ENCODE measurements around the gene KATNB1.

The KATNB1 gene

DNA sequence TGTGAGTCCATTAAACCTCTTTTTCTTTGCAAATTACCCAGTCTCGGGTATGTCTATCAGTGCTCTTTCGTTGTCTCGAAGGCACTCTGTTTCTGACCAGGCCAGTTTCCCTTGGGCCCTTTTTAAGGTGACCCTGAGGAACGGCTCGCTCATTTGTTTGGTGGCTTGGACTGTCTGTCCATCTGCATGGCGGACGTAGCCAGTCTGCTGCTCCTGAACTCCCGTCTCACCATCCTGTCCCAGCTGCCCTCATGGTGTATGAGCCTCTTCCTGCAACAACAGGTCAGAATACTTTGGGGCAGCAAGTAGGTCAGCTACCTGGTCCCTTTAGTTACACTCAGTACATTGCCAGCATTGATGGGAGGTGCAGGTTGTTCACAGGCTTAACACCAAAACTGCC, 22.0 kb upstream of the KATNB1 start:
- Histone ChIP-seq H3K9me2 (replicated peaks; ENCODE audit: control insufficient read depth, low read length) (no peaks in the 10 kb centered on the region), H4K20me1 (ENCODE audit: control insufficient read depth, insufficient read depth, low read depth, low read length) (no peaks in the 10 kb centered on the region), H3K4me1 (ENCODE audit: control insufficient read depth, low read length) (no peaks in the 10 kb centered on the region), H3K4me3 (ENCODE audit: low read length) (no peak overlapping the region), H3K36me3 (ENCODE audit: control insufficient read depth, low read length) (no peaks in the 10 kb centered on the region), H3K79me2 (ENCODE audit: control insufficient read depth, low read length) (no peaks in the 10 kb centered on the region), H3K4me2 (ENCODE audit: low read length) (no peak overlapping the region), H3K27ac (ENCODE audit: low read depth, low read length) (no peak overlapping the region), H3K27me3 (ENCODE audit: control insufficient read depth, low read length) (peaks cover 49% of the 10 kb centered on the region), H3F3A (ENCODE audit: control insufficient read depth, insufficient read depth) (no peaks in the 10 kb centered on the region), H3K9me3 (ENCODE audit: control insufficient read depth, insufficient read depth, low read length) (no peaks in the 10 kb centered on the region)
- TF ChIP-seq EZH2phosphoT487 (IDR thresholded peaks at IDR 0.05; ENCODE audit: borderline replicate concordance, low read length): no peak
- TF ChIP-seq, protein P1, sequence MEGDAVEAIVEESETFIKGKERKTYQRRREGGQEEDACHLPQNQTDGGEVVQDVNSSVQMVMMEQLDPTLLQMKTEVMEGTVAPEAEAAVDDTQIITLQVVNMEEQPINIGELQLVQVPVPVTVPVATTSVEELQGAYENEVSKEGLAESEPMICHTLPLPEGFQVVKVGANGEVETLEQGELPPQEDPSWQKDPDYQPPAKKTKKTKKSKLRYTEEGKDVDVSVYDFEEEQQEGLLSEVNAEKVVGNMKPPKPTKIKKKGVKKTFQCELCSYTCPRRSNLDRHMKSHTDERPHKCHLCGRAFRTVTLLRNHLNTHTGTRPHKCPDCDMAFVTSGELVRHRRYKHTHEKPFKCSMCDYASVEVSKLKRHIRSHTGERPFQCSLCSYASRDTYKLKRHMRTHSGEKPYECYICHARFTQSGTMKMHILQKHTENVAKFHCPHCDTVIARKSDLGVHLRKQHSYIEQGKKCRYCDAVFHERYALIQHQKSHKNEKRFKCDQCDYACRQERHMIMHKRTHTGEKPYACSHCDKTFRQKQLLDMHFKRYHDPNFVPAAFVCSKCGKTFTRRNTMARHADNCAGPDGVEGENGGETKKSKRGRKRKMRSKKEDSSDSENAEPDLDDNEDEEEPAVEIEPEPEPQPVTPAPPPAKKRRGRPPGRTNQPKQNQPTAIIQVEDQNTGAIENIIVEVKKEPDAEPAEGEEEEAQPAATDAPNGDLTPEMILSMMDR (IDR thresholded peaks at IDR 0.05; ENCODE audit: low read depth, low read length, poor library complexity, severe bottlenecking): no peak

DNA sequence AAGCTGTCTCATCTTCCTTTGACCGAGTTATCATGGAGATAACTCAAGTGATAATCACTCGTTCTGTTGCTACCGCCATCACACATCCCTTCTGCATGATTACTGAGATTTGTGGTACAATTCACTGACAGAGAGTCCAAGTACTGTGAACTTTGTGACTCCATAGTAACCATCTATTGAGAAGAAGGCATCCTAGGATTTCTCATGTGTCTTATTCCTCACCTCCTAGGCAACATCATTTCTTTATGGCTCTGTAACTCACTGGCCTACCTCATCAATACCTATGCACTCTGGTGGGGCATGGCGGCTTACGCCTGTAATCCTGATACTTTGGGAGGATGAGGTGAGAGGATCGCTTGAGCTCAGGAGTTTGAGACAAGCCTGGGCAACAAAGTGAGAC, 21.5 kb upstream of the KATNB1 start:
- TF ChIP-seq, protein P1 (IDR thresholded peaks at IDR 0.05; ENCODE audit: low read depth, low read length, poor library complexity, severe bottlenecking): no peak
- no peak for TF ChIP-seq EZH2phosphoT487 (IDR thresholded peaks at IDR 0.05; ENCODE audit: borderline replicate concordance, low read length)

DNA sequence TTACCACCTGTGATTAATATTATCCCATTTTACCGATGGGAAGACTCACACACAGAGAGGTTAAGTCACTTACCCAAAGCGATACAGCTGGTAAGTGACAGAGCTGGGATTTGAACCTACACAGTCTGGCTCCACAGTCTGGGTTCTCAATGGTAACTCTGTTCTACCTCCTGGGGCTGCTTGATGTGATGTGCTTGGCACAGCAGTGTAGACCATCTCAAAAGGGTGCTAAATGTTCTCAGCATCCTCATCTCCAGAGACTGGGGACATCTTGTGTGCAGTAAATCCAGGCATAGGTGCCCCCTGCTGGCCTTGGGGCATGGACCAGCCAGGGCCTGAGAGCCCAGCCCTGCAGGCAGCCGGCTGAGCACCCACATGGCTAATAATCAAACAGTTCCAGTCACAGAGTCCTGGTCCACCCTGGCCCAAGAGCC, 15.4 kb upstream of the KATNB1 start:
- no peak overlapping the region for H3K4me3 ChIP-seq (ENCODE audit: low read length)
- peaks cover 3% of the 10 kb centered on the region; the same call in 1 of the 2 replicates for H3K4me1 ChIP-seq (ENCODE audit: control insufficient read depth, low read length)
- TF ChIP-seq, protein P1 (IDR thresholded peaks at IDR 0.05; ENCODE audit: low read depth, low read length, poor library complexity, severe bottlenecking): peak; percentile 56
- no peak for TF ChIP-seq EZH2phosphoT487 (IDR thresholded peaks at IDR 0.05; ENCODE audit: borderline replicate concordance, low read length)
- no peaks in the 10 kb centered on the region for H3K9me2 ChIP-seq (replicated peaks; ENCODE audit: control insufficient read depth, low read length)
- no peaks in the 10 kb centered on the region for H3K79me2 ChIP-seq (ENCODE audit: control insufficient read depth, low read length)
- H3K9me3 ChIP-seq (ENCODE audit: control insufficient read depth, insufficient read depth, low read length): no peaks in the 10 kb centered on the region
- no peak overlapping the region for H3K4me2 ChIP-seq (ENCODE audit: low read length)
- H3K27ac ChIP-seq (ENCODE audit: low read depth, low read length): no peak overlapping the region
- H3K36me3 ChIP-seq (ENCODE audit: control insufficient read depth, low read length): no peaks in the 10 kb centered on the region
- no peaks in the 10 kb centered on the region for H3F3A ChIP-seq (ENCODE audit: control insufficient read depth, insufficient read depth)
- H4K20me1 ChIP-seq (ENCODE audit: control insufficient read depth, insufficient read depth, low read depth, low read length): no peaks in the 10 kb centered on the region
- peaks cover 8% of the 10 kb centered on the region; the same call in 1 of the 2 replicates for H3K27me3 ChIP-seq (ENCODE audit: control insufficient read depth, low read length)

More for the DNA sequence above, 21.5 kb upstream of the KATNB1 start:
- Histone ChIP-seq H3K27me3 (ENCODE audit: control insufficient read depth, low read length) (peaks cover 49% of the 10 kb centered on the region), H3K79me2 (ENCODE audit: control insufficient read depth, low read length) (no peaks in the 10 kb centered on the region), H3K36me3 (ENCODE audit: control insufficient read depth, low read length) (no peaks in the 10 kb centered on the region), H3K9me2 (replicated peaks; ENCODE audit: control insufficient read depth, low read length) (no peaks in the 10 kb centered on the region), H3F3A (ENCODE audit: control insufficient read depth, insufficient read depth) (no peaks in the 10 kb centered on the region), H3K4me2 (ENCODE audit: low read length) (no peak overlapping the region), H3K9me3 (ENCODE audit: control insufficient read depth, insufficient read depth, low read length) (no peaks in the 10 kb centered on the region), H4K20me1 (ENCODE audit: control insufficient read depth, insufficient read depth, low read depth, low read length) (no peaks in the 10 kb centered on the region), H3K27ac (ENCODE audit: low read depth, low read length) (no peak overlapping the region), H3K4me1 (ENCODE audit: control insufficient read depth, low read length) (no peaks in the 10 kb centered on the region), H3K4me3 (ENCODE audit: low read length) (no peak overlapping the region)
